NCI-H2196 (cell line): ENCODE measurements around the gene CD93.

Source experiments
- DNase-seq: peaks from one replicate; lab custom pipeline; 2025; ENCODE audit not compliant: unreplicated experiment; lab: John Stamatoyannopoulos, UW

The CD93 gene

GRCh38 chr20:23037017-23037481, 49.1 kb downstream of the CD93 start:
- DNase-seq, result no peak

- DNase-seq, result no peak
These were observed 49.8 kb downstream of the CD93 start for GRCh38 chr20:23036371-23036770.

- no peak for DNase-seq
These were observed 50.4 kb downstream of the CD93 start for GRCh38 chr20:23035731-23036130.

- DNase-seq, result no peak
These were observed 51.1 kb downstream of the CD93 start, which contains the start of gene SSTR4 for GRCh38 chr20:23034721-23035671. SSTR4 (plus strand) TSS chr20:23035312; CDS start chr20:23035484, 172 bp downstream.

- no peak for DNase-seq
These were observed 52.2 kb downstream of the CD93 start for GRCh38 chr20:23033918-23034317.

GRCh38 chr20:23032750-23033078, 53.4 kb downstream of the CD93 start:
- no peak for DNase-seq

GRCh38 chr20:23032056-23032749, 53.9 kb downstream of the CD93 start:
- no peak for DNase-seq

- DNase-seq, result no peak
These were observed 54.8 kb downstream of the CD93 start for GRCh38 chr20:23031346-23031745.
